ENCODE results near the gene IFNAR1.
"Not testable (repeated sequence)": the region's sequence is repeated elsewhere in the genome, so short reads cannot be mapped to it uniquely, and the experiment has no call there.

Gene IFNAR1

DNA sequence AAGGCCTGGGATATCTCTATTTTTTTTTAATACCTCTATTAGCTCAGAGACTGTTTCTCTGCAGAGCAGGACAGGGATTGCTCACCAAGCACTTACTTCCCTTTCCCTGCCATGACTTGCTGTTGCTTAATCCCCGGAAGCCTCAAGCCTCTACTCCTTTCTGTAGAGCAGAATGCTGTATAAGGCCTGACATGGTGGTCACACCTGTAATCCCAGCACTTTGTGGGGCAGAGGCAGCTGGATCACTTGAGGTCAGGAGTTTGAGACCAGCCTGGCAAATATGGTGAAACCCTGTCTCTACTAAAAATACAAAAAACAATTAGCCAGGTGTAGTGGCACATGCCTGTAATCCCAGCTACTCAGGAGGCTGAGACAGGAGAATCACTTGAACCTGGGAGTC is 55.2 kb downstream of the IFNAR1 start:
- DNase-seq: peak; percentile 21

GRCh38 chr21:33380483-33380998 is 55.8 kb downstream of the IFNAR1 start:
- DNase-seq: peak; percentile 80

DNA sequence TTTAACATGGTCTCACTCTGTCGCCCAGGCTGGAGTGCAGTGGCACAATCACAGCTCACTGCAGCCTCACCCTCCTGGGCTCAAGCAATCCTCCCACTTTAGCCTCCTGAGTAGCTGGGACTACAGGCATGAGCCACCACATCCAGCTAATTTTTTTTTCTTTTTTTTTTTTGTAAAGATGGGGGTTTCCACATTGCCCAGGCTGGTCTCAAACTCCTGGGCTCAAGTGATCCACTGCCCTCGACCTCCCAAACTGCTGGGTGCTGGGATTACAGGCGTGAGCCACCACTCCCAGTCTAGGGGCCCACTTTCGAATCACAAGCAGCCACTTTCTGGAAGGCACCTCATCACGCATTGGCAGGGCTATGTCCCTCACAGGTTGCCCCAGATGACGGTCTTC is 56.6 kb downstream of the IFNAR1 start:
- not testable (repeated sequence) for DNase-seq

DNA sequence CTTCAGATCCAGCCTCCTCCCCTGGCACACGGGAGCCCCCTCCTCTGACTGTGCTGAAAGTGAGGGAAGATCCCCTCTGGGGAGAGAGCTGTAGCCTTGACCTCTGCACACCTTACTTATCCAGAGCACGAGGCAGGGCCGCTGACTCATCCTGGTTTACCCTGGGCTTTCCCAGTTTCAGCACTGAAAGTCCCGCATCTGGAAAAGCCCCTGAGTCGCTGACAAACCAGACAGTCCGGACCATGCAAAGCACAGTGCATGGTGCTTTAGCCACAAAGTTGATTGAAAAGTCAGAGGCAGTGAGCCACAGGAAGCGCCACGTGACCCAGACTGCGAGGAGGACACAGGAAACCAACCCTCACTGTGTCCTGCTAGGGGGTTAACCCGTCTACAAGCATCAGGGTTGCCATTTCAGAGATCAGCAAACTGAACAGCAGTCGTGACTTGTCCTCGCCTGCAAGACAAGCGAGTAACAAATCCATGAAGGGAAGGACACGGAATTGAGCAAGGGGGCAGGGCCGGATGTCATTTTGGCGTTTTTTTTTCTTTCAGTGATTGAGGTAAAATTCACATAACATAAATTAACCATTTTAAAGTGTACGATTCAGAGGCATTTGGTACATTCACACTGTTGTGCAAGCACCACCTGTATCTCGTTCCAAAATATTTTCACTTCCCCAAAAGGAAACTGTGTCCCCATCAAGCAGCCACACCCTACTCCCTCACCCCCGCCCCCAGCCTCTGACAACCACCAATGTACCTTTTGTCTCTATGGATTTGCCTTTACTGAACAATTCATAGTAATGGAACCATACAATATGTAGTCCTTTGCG is 58.5 kb downstream of the IFNAR1 start:
- peak; percentile 57 for DNase-seq

DNA sequence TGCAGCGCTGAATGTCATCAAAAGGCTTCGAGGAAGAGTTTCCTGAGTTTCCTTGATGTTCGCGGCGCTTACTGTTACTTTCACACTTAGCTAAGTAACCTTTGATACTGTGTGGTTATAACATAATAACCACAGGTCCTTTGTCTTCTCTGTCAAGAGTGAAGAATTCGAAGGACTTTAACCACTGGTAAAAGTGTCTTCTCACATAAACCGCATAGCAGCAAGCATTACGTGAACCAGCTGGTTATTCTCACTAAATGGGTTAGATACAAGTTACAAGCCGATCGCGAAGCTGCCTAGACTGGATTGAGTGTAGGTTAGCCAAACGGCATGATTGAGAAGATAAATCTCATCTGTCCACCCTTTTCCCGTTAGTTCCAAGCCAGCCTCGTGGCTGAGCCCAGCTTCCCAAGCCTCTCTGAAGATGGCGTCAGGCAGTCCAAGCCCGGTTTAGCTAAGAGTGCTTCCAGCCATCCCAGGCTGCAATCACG is 60.1 kb downstream of the IFNAR1 start:
- no peak for DNase-seq

GRCh38 chr21:33386222-33386784 is 61.5 kb downstream of the IFNAR1 start:
- no peak for DNase-seq

DNA sequence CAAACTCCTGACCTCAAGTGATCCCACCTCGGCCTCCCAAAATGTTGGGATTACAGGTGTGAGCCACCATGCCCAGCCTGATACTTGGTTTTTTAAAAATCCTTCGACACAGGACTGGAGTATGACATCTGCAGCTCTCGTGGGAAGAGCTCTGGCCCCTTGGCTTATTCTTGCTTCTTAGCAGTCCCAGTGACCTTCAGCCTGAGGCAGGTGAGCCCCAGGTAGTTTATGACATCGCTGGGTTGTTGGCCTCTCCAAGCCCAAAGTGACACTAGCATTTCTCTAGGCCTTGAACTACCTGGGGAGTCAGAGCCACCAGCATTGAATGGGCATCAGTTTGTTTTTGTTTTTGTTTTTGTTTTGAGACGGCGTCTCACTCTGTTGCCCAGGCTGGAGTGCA is 62.5 kb downstream of the IFNAR1 start:
- DNase-seq: no peak

GRCh38 chr21:33388188-33388587 is 63.4 kb downstream of the IFNAR1 start:
- no peak for DNase-seq

DNA sequence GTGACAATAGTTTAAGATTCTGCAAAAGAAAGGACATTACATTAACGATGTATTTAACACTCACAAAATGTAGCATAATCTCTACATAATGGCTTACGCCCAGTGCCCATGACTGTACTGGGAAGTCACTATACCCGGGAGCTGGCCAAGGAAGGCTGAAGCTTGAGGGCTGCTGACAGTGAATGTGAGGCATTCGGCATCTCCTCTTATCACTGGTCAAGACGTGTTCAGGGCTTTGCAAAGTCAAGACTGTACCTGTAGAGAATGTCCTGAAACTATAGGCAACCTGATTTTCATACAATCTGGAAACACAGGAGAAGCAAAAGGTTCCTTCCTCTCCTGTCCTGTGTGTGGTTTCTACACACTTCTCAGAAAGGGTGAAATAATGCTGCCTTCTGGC is 65.7 kb downstream of the IFNAR1 start:
- DNase-seq: no peak

- DNase-seq: no peak
These were observed 66.9 kb downstream of the IFNAR1 start for GRCh38 chr21:33391656-33392055.

GRCh38 chr21:33392284-33392985 is 67.7 kb downstream of the IFNAR1 start:
- DNase-seq: no peak

- DNase-seq: no peak
These were observed 68.6 kb downstream of the IFNAR1 start for GRCh38 chr21:33393348-33393747.

DNA sequence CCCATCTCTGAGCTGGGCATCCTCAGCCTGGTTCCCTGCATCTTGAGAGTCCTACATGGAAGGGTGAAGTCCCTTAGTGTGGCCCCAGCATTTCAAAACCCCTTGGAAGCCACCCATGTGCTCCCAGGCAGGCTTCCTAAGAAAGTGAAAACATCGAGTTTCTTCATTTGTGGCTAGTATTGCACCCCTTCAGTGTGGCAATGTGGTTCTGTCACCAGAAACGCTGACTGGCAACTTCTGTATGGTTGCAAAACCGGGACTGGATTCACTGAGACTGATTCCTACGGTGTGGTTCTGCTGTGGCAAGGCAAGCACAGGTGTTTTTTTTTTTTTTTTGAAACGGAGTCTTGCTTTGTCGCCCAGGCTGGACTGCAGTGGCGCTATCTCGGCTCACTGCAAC is 69.5 kb downstream of the IFNAR1 start:
- DNase-seq: no peak

DNA sequence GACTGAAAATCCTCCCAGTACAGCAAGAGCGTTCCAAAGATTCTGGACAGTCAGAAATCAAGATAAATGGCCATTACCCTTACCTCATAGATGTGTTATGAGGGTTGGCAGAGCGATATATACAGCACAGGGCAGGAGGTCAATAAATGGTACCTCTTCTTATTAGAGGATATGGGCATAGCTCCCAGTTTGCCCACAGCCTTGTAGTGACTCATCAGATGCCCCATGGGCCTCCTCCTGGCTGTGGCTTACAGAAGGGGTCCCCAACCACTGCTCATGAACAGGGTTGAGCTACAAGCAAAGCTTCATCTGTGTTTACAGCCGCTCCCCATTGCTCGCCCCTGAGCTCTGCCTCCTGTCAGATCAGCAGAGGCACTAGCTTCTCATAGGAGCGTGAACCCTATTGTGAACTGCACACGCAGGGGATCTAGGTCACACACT is 71.1 kb downstream of the IFNAR1 start:
- DNase-seq: no peak

DNA sequence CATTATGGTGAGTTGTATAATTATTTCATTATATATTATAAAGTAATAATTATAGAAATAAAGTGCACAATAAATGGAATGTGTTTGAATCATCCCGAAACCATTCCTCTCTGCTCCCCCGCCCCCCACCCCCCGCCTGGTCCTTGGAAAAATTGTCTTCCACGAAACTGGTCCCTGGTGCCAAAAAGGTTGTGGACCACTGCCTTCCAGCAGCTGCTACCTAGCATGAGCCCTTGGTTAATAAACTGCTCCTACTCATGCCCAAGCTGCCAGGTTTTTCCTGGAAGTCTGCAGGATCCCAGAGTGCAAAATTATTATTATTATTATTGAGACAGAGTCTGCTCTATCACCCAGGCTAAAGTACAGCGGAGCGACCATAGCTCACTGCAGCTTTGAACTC is 71.7 kb downstream of the IFNAR1 start:
- no peak for DNase-seq

DNA sequence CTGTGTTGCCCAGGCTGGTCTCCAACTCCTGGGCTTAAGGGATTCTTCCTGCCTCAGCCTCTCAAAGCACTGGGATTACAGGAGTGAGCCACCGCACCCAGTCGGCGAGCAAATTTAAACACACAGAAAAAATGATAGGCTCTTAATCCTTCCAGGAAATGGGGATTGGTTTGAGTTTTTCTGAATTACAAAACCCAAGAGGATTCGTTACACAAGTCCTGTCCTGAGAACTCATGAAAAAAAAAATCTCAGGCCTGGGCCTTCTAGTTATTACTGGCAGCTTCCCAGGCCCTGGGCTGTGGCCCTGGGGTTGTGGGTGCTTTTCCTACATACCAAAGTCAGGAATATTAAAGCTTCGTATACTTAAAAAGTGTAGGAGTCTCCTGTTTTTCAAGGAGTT is 72.2 kb downstream of the IFNAR1 start:
- no peak for DNase-seq

DNA sequence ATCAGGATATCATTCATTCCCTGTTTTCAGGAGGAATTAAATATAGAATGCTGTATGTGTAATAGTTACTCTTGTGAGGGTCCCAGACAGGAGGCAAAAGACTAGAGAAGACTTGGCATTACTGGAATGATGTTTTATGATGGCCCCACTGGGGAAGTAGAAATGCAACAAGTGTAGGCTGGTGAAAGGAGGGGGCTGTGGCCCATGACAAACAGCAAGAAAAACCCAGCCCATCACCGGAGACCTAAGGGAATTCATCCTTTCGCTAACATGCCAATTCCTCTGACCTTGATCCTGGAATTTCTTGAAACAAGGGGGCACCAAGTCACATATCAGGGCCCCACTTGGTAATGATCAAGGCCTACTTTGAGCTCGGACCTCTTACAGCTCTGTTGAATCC is 72.9 kb downstream of the IFNAR1 start:
- no peak for DNase-seq

GRCh38 chr21:33398361-33398760 is 73.6 kb downstream of the IFNAR1 start:
- DNase-seq: no peak

- DNase-seq: no peak
These were observed 76.8 kb downstream of the IFNAR1 start for GRCh38 chr21:33401630-33401992.

DNA sequence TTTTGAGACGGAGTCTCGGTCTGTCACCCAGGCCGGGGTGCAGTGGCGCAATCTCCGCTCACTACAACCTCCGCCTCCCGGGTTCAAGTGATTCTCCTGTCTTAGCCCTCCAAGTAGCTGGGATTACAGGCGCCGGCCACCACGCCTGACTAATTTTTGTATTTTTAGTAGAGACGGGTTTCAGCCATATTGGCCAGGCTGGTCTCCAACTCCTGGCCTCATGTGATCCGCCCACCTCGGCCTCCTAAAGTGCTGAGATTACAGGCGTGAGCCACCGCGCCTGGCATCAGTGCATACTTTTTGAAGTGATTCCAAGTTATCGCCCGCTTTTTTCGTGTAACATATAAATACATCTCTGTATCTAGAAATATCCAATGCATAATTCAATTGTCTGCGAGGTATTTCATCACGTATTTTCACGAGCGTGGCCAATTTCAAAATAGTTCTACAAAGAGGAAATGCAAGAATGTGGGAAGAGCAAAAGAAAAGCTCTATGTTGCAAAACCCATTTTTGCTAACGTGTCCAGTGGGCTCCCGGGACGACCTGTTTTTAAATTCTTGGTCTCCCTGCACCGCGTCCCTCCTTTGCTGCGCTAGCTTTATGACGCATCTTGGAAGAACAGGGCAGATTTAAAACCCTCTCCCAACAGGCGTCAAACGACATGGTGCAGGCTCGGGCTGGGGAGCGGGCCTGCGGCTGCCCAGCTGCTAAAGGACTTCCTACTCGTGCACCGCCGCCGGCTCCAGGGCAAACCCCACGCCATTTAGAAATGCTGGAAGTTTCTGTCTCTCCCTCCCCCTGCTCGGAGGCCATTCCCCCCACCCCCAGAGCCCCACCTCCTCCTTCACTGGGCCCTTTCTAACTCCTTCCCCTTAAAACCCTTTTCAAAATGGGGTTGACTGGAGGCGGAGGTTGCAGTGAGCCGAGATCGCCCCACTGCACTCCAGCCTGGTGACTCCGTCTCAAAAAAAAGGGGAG is 77.5 kb downstream of the IFNAR1 start:
- DNase-seq: no peak

- no peak for DNase-seq
These were observed 78.5 kb downstream of the IFNAR1 start, which contains the start of gene IFNGR2 for GRCh38 chr21:33403128-33403785. Gene IFNGR2, plus strand, starts transcription at chr21:33403413. Its CDS starts 131 bp downstream, at chr21:33403544.

Measured in KG1 (cell line).